NCI-H774 (cell line): ENCODE results near the gene FAM149A.

Experiments
- DNase-seq: peaks from one replicate; lab custom pipeline; 2025; lab: John Stamatoyannopoulos, UW

Gene FAM149A

DNA sequence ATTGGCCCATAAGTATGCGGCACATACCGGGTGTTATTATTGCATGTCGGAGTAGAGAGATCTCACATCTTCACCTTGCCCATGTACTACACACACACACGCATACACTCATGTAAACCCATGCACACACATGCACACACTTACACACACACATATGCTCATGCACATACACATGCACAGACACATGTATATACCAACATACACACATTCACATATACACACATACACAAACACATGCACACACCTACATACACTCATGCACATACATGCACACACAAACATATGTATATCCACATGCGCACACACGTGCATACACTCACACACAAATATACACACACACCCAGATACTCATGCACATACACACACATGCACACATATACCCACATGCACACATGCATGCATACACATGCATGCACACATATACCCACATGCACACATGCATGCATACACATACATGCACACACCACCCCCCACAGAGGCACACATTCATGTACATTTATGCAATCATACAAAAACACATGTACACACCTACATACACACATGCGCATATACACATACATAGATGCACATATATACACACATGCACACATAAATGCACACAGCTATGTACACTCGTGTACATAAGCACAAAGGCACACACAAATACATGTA lies 98.1 kb downstream of the FAM149A start:
- no peak for DNase-seq

DNA sequence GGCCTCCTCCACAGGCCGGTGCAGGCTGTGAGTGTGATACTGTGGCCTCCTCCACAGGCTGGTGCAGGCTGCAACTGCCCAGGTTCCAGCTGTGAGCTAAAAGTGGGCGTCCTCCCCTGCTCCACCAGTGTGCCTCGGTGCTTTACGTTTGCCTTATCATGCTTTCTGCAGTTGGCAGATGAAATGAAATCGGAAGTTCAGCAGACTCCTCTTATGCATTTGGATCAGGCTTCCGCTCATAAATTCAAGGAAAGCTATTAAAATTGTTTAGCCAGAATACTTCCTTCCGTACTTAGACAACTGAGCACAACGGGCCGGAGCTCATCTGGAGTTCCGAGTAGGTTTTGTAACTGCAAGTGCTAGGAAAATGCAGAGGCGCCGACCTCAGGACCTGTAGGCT lies 98.9 kb downstream of the FAM149A start:
- no peak for DNase-seq

DNA sequence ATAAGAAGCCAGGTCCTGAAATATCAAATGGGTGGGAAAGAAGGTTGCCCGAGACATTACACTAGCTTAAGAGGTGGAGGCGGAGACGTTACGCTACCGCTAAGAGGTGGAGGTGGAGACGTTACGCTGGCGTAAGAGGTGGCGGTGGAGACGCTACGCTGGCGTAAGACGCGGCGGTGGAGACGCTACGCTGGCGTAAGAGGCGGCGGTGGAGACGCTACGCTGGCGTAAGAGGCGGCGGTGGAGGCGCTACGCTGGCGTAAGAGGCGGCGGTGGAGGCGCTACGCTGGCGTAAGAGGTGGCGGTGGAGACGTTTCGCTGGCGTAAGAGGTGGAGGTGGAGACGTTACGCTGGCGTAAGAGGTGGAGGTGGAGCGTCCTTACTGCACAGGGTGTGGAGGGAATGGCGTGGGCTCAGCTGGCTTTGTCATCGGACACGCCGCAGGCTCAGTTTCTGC lies 99.6 kb downstream of the FAM149A start:
- no peak for DNase-seq

DNA sequence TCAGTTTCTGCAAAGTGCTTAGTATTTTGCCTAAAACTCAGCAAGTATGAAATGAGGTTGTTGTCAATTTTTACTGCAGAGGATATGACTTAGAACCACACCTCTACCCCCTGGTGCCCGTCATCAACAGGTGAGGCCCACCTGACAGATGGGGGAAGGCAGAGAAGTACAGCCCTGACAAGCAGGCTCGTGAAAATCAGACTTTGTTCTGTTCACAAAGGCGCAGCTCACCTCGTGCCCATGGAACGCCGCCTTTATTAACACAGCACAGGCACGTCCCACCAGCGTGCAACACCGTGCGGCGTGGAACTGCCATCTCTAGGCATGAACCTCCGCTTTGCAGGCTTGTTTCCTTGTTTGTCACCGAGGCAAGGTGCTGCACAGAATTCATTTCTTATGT lies 100.2 kb downstream of the FAM149A start:
- DNase-seq, result no peak

DNA sequence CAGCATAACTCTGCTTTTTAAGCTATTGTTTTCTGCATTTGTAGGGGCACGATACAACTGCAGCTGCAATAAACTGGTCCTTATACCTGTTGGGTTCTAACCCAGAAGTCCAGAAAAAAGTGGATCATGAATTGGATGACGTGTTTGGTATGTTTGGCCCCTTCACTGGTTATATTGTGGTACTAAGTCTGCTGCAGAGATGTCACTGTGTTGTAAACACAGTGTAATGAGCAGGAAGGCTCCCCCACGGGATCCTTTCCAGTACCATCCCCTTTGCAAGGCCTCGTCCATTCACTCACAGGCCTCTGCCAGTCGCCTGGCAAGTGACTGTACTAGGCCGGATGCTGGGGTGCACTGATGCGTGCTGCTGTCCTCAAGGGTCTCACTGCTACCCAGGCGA lies 100.7 kb downstream of the FAM149A start:
- DNase-seq, result no peak

- no peak for DNase-seq
These were observed 112.0 kb downstream of the FAM149A start for GRCh38 chr4:186216465-186217024.

DNA sequence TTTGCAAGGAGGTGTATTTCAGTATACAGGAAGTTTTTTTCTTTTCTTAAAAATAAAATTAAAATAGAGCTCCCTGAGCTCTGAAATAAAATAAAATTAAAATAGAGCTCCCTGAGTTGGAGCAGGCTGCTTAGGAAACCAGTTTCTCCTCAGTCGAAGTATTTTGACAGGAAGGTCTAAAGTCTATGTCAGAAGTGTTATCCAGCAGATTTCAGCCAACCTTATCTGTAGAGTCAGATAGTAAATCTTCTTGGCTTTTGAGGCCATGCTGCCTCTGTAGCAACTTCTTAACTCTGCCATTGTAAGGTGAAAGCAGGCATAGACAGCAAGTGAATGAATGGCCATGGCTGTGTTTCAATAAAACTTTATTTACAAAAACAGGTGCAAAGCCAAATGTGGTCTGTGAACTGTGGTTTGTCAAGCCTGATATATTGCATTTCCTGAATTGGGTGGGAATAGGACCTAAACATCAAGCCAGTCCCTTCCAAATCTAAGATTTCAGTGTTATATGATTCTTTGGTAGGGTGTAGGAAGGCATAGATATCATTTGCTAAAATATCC lies 113.3 kb downstream of the FAM149A start:
- no peak for DNase-seq

DNA sequence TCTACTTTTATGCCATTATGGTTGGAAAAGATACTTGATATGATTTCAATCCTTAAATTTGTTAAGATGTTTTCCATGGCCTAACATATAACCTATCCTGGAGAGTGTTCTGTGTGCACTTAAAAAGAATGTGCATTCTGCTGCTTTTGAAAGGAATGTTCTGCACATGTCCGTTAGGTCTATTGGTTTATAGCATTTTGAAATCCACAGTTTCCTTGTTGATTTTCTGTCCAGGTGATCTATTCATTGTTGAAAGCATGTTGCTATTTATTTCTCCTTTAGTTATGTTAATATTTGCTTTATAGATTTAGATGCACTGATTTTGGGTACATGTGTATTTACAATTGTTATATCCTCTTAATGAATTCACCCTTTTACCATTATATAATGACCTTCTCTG lies 117.1 kb downstream of the FAM149A start:
- no peak for DNase-seq
